DND-41 (cell line): ENCODE results near the gene CAMKMT.
A peak's percentile ranks its signal among the peaks of the same experiment; 100 is the strongest.

Experiments
- ATAC-seq: fragments of 200-7000 bp; cut with Tn5 transposase; 3 replicates; pipeline ENCODE4 v1.9.1; 2021; ENCODE audit warnings: low read depth; ENCODE audit not compliant: insufficient read depth
- DNase-seq: peaks from one replicate; pipeline ENCODE4 v3.0.0-alpha.2; 2020
- H2AFZ ChIP-seq: 2 replicates; pipeline ENCODE4 v1.6.0; 2012; ENCODE audit warnings: low read depth, low read length
- H3K27ac ChIP-seq: 2 replicates; pipeline ENCODE4 v1.5.1; 2012; ENCODE audit warnings: low read length, inconsistent platforms
- H3K27me3 ChIP-seq: fragments of 200-600 bp; sonication (generic); 2 replicates; pipeline ENCODE4 v1.6.0; 2012; ENCODE audit warnings: low read length, mild to moderate bottlenecking, inconsistent platforms; ENCODE audit not compliant: insufficient read depth, poor library complexity
- H3K36me3 ChIP-seq: 2 replicates; pipeline ENCODE4 v1.5.1; 2012; ENCODE audit warnings: low read length, inconsistent platforms; ENCODE audit not compliant: insufficient read depth
- H3K4me1 ChIP-seq: 2 replicates; pipeline ENCODE4 v1.5.1; 2012; ENCODE audit warnings: mild to moderate bottlenecking, low read length; ENCODE audit not compliant: insufficient read depth
- H3K4me2 ChIP-seq: 2 replicates; pipeline ENCODE4 v1.6.0; 2012; ENCODE audit warnings: mild to moderate bottlenecking, moderate library complexity, low read length, inconsistent platforms; ENCODE audit not compliant: insufficient read depth
- H3K4me3 ChIP-seq, 2 experiments: fragments of 200-600 bp in 1 of 2; shearing (Covaris generic) in 1 of 2; 2 replicates each; pipeline ENCODE4 v1.5.1; 2012 to 2016; ENCODE audit warnings: inconsistent platforms in 2 of 2, low read length in 2 of 2, mild to moderate bottlenecking in 2 of 2, low read depth in 1 of 2, moderate library complexity in 1 of 2
- H3K79me2 ChIP-seq: 2 replicates; pipeline ENCODE4 v1.6.0; 2012; ENCODE audit warnings: low read length, inconsistent platforms; ENCODE audit not compliant: insufficient read depth
- H3K9ac ChIP-seq: 2 replicates; pipeline ENCODE4 v1.6.0; 2012; ENCODE audit warnings: low read depth, mild to moderate bottlenecking, inconsistent platforms, low read length, moderate library complexity
- H3K9me3 ChIP-seq: 2 replicates; pipeline ENCODE4 v1.5.1; 2012; ENCODE audit warnings: low read length, moderate library complexity, mild to moderate bottlenecking, inconsistent platforms; ENCODE audit not compliant: insufficient read depth, severe bottlenecking
- H4K20me1 ChIP-seq: 2 replicates; pipeline ENCODE4 v1.6.0; 2012; ENCODE audit warnings: low read length; ENCODE audit not compliant: insufficient read depth
- CTCF ChIP-seq: IDR thresholded peaks from 2 replicates; pipeline ENCODE4 v1.5.1; 2012; ENCODE audit warnings: borderline replicate concordance, low read length, moderate library complexity, mild to moderate bottlenecking; ENCODE audit not compliant: poor library complexity, severe bottlenecking; ENCODE audit errors: extremely low read depth
- EZH2 ChIP-seq: IDR thresholded peaks from 3 replicates; pipeline ENCODE4 v1.6.1; 2012; ENCODE audit warnings: borderline replicate concordance, low read depth, mild to moderate bottlenecking, moderate library complexity, low read length, inconsistent platforms; ENCODE audit not compliant: severe bottlenecking

Gene CAMKMT

GRCh38 chr2:44333994-44334393, 27.8 kb upstream of the CAMKMT start:
- Histone ChIP-seq H3K9ac (no peak overlapping the region), H3K27me3 (no peaks in the 10 kb centered on the region), H4K20me1 (no peaks in the 10 kb centered on the region), H2AFZ (no peak overlapping the region), H3K4me2 (no peak overlapping the region), H3K9me3 (no peaks in the 10 kb centered on the region), H3K36me3 (peaks cover 50% of the 10 kb centered on the region), H3K79me2 (no peaks in the 10 kb centered on the region), H3K4me1 (no peaks in the 10 kb centered on the region), H3K27ac (no peak overlapping the region), H3K4me3 (no peak overlapping the region)
- ATAC-seq (no peak), DNase-seq (no peak)
- TF ChIP-seq CTCF (no peak), EZH2 (no peak)

- no peak overlapping the region for H3K27ac ChIP-seq
- ATAC-seq: no peak
- H3K9me3 ChIP-seq: no peaks in the 10 kb centered on the region
- peaks cover 51% of the 10 kb centered on the region for H3K36me3 ChIP-seq
- H3K4me1 ChIP-seq: no peaks in the 10 kb centered on the region
- H3K27me3 ChIP-seq: no peaks in the 10 kb centered on the region
- H2AFZ ChIP-seq: no peak overlapping the region
- H3K4me3 ChIP-seq: no peak overlapping the region
- no peak overlapping the region for H3K4me2 ChIP-seq
- TF ChIP-seq CTCF (no peak), EZH2 (no peak)
- DNase-seq: no peak
- H4K20me1 ChIP-seq: no peaks in the 10 kb centered on the region
- no peak overlapping the region for H3K9ac ChIP-seq
- no peaks in the 10 kb centered on the region for H3K79me2 ChIP-seq
These were observed 25.8 kb upstream of the CAMKMT start for GRCh38 chr2:44335806-44336538.

- H3K27ac ChIP-seq: no peak overlapping the region
- ATAC-seq: peak; percentile 52; the same call in 1 of the 3 replicates
- no peaks in the 10 kb centered on the region for H3K4me1 ChIP-seq
- H3K9ac ChIP-seq: no peak overlapping the region
- no peaks in the 10 kb centered on the region for H3K27me3 ChIP-seq
- no peak overlapping the region for H2AFZ ChIP-seq
- no peak overlapping the region for H3K4me3 ChIP-seq
- H4K20me1 ChIP-seq: no peaks in the 10 kb centered on the region
- peaks cover 44% of the 10 kb centered on the region for H3K36me3 ChIP-seq
- H3K79me2 ChIP-seq: no peaks in the 10 kb centered on the region
- H3K9me3 ChIP-seq: no peaks in the 10 kb centered on the region
- DNase-seq: peak; percentile 26
- H3K4me2 ChIP-seq: no peak overlapping the region
- peak; percentile 50 for TF ChIP-seq CTCF
- no peak for TF ChIP-seq EZH2
These were observed 18.9 kb upstream of the CAMKMT start for GRCh38 chr2:44342854-44343253.

- ATAC-seq: no peak
- H3K4me3 ChIP-seq: no peak overlapping the region
- no peaks in the 10 kb centered on the region for H3K79me2 ChIP-seq
These were observed 14.2 kb upstream of the CAMKMT start for GRCh38 chr2:44347526-44347925.

More at GRCh38 chr2:44347526-44347925, 14.2 kb upstream of the CAMKMT start:
- Histone ChIP-seq H3K4me2 (no peak overlapping the region), H2AFZ (no peak overlapping the region), H3K27me3 (no peaks in the 10 kb centered on the region), H4K20me1 (no peaks in the 10 kb centered on the region), H3K27ac (no peak overlapping the region), H3K9me3 (no peaks in the 10 kb centered on the region), H3K9ac (no peak overlapping the region), H3K4me1 (no peaks in the 10 kb centered on the region), H3K36me3 (peaks cover 15% of the 10 kb centered on the region)
- no peak for DNase-seq
- TF ChIP-seq EZH2: no peak
- TF ChIP-seq CTCF: no peak
